Osteocyte (in vitro differentiated cells): Measurements from ENCODE around the gene EDN1. TPM values are rescaled to one million over a fixed set of nuclear protein-coding genes. Genes with fewer than 3 reads are reported as not detected.

Source experiments
- DNase-seq: peaks from one replicate; pipeline ENCODE4 v3.0.0; 2021; ENCODE audit warnings: mixed read lengths; ENCODE audit not compliant: unreplicated experiment; ENCODE audit errors: extremely low spot score
- H3K27ac Mint-ChIP-seq: one replicate; pipeline ENCODE4 v1.8.0; 2021; ENCODE audit warnings: mild to moderate bottlenecking, mixed read lengths; ENCODE audit not compliant: unreplicated experiment
- H3K27me3 Mint-ChIP-seq: one replicate; pipeline ENCODE4 v1.8.0; 2021; ENCODE audit warnings: mixed read lengths; ENCODE audit not compliant: unreplicated experiment
- H3K36me3 Mint-ChIP-seq: one replicate; pipeline ENCODE4 v1.8.0; 2021; ENCODE audit warnings: mixed read lengths; ENCODE audit not compliant: unreplicated experiment
- H3K4me1 Mint-ChIP-seq: one replicate; pipeline ENCODE4 v1.8.0; 2021; ENCODE audit warnings: mixed read lengths; ENCODE audit not compliant: unreplicated experiment
- H3K4me3 Mint-ChIP-seq: one replicate; pipeline ENCODE4 v1.8.0; 2021; ENCODE audit warnings: mild to moderate bottlenecking, moderate library complexity, mixed read lengths; ENCODE audit not compliant: unreplicated experiment
- H3K9me3 Mint-ChIP-seq: one replicate; pipeline ENCODE4 v1.8.0; 2021; ENCODE audit warnings: mixed read lengths; ENCODE audit not compliant: unreplicated experiment
- CTCF ChIP-seq: fragments of 200-600 bp; sonication (generic); IDR thresholded peaks from 2 replicates; pipeline ENCODE4 v1.5.0; 2021; ENCODE audit warnings: antibody characterized with exemption, mild to moderate bottlenecking, moderate library complexity
- total RNA-seq: library from RNA; stranded (reverse); gene quantifications from 2 replicates; pipeline ENCODE4 v1.2.1, GENCODE V29; 2021

The EDN1 gene
- total RNA-seq, 1 donor from 2014 or later: 13.2 TPM

- H3K9me3 Mint-ChIP-seq: peaks cover 13% of the 10 kb centered on the region
Observed at GRCh38 chr6:12269110-12269509, 21.1 kb upstream of the EDN1 start.

GRCh38 chr6:12270551-12271230 lies 19.5 kb upstream of the EDN1 start:
- no peak overlapping the region for H3K27ac Mint-ChIP-seq
- H3K27me3 Mint-ChIP-seq: no peaks in the 10 kb centered on the region
- DNase-seq: no peak
- no peak overlapping the region for H3K4me3 Mint-ChIP-seq
- TF ChIP-seq CTCF: no peak
- H3K9me3 Mint-ChIP-seq: peaks cover 13% of the 10 kb centered on the region
- H3K36me3 Mint-ChIP-seq: peaks cover 6% of the 10 kb centered on the region
- peaks cover 2% of the 10 kb centered on the region for H3K4me1 Mint-ChIP-seq

More at GRCh38 chr6:12269110-12269509, 21.1 kb upstream of the EDN1 start:
- H3K36me3 Mint-ChIP-seq: peaks cover 6% of the 10 kb centered on the region
- H3K4me3 Mint-ChIP-seq: no peak overlapping the region
- DNase-seq: no peak
- no peaks in the 10 kb centered on the region for H3K27me3 Mint-ChIP-seq
- TF ChIP-seq CTCF: no peak
- H3K4me1 Mint-ChIP-seq: peaks cover 2% of the 10 kb centered on the region
- H3K27ac Mint-ChIP-seq: no peak overlapping the region

GRCh38 chr6:12271594-12271993 lies 18.6 kb upstream of the EDN1 start:
- peaks cover 6% of the 10 kb centered on the region for H3K36me3 Mint-ChIP-seq
- no peak for DNase-seq
- no peak overlapping the region for H3K4me3 Mint-ChIP-seq
- no peak for TF ChIP-seq CTCF
- peaks cover 13% of the 10 kb centered on the region for H3K9me3 Mint-ChIP-seq
- no peak overlapping the region for H3K27ac Mint-ChIP-seq
- H3K27me3 Mint-ChIP-seq: no peaks in the 10 kb centered on the region
- H3K4me1 Mint-ChIP-seq: no peaks in the 10 kb centered on the region

- no peak overlapping the region for H3K27ac Mint-ChIP-seq
- peaks cover 13% of the 10 kb centered on the region for H3K9me3 Mint-ChIP-seq
- no peaks in the 10 kb centered on the region for H3K27me3 Mint-ChIP-seq
- TF ChIP-seq CTCF: no peak
- H3K4me1 Mint-ChIP-seq: no peaks in the 10 kb centered on the region
- no peak for DNase-seq
- no peak overlapping the region for H3K4me3 Mint-ChIP-seq
- peaks cover 6% of the 10 kb centered on the region for H3K36me3 Mint-ChIP-seq
Observed at GRCh38 chr6:12271997-12272396, 18.2 kb upstream of the EDN1 start.

- no peaks in the 10 kb centered on the region for H3K27me3 Mint-ChIP-seq
- peaks cover 13% of the 10 kb centered on the region for H3K9me3 Mint-ChIP-seq
- no peak overlapping the region for H3K4me3 Mint-ChIP-seq
- no peak overlapping the region for H3K27ac Mint-ChIP-seq
- peaks cover 6% of the 10 kb centered on the region for H3K36me3 Mint-ChIP-seq
- DNase-seq: no peak
- H3K4me1 Mint-ChIP-seq: peaks cover 10% of the 10 kb centered on the region
- TF ChIP-seq CTCF: no peak
Observed at GRCh38 chr6:12275107-12275506, 15.1 kb upstream of the EDN1 start.
